ENCODE data around the gene JMJD8. TPM values are rescaled to one million over a fixed set of nuclear protein-coding genes. Genes with fewer than 3 reads are reported as not detected.

The JMJD8 gene
- total and polyA plus RNA-seq, 9 of the 15 experiments (the other 6 are each of a cell fraction or from before 2014, with no cell fraction given), result 1.2 to 50.6 (median 29.3) TPM

DNA sequence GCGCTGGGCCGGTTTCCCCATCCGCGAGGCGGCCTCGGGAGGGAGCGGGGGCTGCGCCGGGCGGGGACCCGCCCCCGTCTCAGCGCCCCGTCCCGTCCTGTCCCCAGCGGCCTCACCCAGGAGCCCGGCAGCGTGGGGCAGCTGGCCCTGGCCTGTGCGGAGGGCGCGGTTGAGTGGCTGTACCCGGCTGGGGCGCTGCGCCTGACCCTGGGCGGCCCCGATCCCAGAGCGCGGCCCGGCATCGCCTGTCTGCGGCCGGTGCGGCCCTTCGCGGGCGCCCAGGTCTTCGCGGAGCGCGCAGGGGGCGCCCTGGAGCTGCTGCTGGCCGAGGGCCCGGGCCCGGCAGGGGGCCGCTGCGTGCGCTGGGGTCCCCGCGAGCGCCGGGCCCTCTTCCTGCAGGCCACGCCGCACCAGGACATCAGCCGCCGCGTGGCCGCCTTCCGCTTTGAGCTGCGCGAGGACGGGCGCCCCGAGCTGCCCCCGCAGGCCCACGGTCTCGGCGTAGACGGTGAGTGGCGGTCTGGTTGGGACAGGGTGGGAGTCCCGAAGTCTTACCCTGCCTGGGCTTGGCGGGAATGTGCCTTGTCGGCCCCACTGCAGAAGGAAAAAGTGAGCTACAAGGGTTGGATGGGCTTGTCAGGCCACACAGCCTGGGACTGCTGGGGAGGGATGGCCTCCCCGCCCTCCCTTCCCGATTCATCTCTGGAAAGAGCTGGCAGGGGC, 31.5 kb upstream of the JMJD8 start (continued):
- TF ChIP-seq DPF2 (IDR thresholded peaks at IDR 0.05) (no peak), ZBED1 (IDR thresholded peaks at IDR 0.05) (no peak), SUPT5H (IDR thresholded peaks at IDR 0.05) (no peak), ZNF445 (CRISPR knock-in tag; IDR thresholded peaks at IDR 0.05; ENCODE audit: low read depth) (no peak), JUN (IDR thresholded peaks at IDR 0.05; ENCODE audit: borderline replicate concordance, low read depth, low read length) (no peak), JUN (CRISPR knock-in tag; IDR thresholded peaks at IDR 0.05; ENCODE audit: borderline replicate concordance) (no peak), PTRF (tag; IDR thresholded peaks at IDR 0.05) (no peak), ZEB2 (IDR thresholded peaks at IDR 0.05) (no peak), CHD1 (IDR thresholded peaks at IDR 0.05; ENCODE audit: low read length) (no peak), ZNF133 (CRISPR knock-in tag; IDR thresholded peaks at IDR 0.05) (no peak), TRIM28 (IDR thresholded peaks at IDR 0.05) (no peak), MTA3 (IDR thresholded peaks at IDR 0.05; ENCODE audit: borderline replicate concordance) (peak; percentile 42; the same call in 1 of the 2 replicates), SMARCB1 (IDR thresholded peaks at IDR 0.05; ENCODE audit: insufficient read length, low read depth) (no peak), RFX1 (IDR thresholded peaks at IDR 0.05) (no peak), POLR3A (IDR thresholded peaks at IDR 0.05; ENCODE audit: borderline replicate concordance, extremely low read depth, insufficient read depth, insufficient read length) (no peak), TGIF2 (CRISPR knock-in tag; IDR thresholded peaks at IDR 0.05) (no peak), RB1 (IDR thresholded peaks at IDR 0.05; ENCODE audit: low read depth) (no peak)
- TF ChIP-seq, protein P1, sequence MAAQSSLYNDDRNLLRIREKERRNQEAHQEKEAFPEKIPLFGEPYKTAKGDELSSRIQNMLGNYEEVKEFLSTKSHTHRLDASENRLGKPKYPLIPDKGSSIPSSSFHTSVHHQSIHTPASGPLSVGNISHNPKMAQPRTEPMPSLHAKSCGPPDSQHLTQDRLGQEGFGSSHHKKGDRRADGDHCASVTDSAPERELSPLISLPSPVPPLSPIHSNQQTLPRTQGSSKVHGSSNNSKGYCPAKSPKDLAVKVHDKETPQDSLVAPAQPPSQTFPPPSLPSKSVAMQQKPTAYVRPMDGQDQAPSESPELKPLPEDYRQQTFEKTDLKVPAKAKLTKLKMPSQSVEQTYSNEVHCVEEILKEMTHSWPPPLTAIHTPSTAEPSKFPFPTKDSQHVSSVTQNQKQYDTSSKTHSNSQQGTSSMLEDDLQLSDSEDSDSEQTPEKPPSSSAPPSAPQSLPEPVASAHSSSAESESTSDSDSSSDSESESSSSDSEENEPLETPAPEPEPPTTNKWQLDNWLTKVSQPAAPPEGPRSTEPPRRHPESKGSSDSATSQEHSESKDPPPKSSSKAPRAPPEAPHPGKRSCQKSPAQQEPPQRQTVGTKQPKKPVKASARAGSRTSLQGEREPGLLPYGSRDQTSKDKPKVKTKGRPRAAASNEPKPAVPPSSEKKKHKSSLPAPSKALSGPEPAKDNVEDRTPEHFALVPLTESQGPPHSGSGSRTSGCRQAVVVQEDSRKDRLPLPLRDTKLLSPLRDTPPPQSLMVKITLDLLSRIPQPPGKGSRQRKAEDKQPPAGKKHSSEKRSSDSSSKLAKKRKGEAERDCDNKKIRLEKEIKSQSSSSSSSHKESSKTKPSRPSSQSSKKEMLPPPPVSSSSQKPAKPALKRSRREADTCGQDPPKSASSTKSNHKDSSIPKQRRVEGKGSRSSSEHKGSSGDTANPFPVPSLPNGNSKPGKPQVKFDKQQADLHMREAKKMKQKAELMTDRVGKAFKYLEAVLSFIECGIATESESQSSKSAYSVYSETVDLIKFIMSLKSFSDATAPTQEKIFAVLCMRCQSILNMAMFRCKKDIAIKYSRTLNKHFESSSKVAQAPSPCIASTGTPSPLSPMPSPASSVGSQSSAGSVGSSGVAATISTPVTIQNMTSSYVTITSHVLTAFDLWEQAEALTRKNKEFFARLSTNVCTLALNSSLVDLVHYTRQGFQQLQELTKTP (IDR thresholded peaks at IDR 0.05; ENCODE audit: low read depth in 1 of 2, partially characterized antibody in 2 of 2), result no peak
- TF ChIP-seq, protein P2, sequence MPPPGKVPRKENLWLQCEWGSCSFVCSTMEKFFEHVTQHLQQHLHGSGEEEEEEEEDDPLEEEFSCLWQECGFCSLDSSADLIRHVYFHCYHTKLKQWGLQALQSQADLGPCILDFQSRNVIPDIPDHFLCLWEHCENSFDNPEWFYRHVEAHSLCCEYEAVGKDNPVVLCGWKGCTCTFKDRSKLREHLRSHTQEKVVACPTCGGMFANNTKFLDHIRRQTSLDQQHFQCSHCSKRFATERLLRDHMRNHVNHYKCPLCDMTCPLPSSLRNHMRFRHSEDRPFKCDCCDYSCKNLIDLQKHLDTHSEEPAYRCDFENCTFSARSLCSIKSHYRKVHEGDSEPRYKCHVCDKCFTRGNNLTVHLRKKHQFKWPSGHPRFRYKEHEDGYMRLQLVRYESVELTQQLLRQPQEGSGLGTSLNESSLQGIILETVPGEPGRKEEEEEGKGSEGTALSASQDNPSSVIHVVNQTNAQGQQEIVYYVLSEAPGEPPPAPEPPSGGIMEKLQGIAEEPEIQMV (tag; conservative IDR thresholded peaks at IDR 0.05; ENCODE audit: low read depth), result no peak
- TF ChIP-seq, protein P3, sequence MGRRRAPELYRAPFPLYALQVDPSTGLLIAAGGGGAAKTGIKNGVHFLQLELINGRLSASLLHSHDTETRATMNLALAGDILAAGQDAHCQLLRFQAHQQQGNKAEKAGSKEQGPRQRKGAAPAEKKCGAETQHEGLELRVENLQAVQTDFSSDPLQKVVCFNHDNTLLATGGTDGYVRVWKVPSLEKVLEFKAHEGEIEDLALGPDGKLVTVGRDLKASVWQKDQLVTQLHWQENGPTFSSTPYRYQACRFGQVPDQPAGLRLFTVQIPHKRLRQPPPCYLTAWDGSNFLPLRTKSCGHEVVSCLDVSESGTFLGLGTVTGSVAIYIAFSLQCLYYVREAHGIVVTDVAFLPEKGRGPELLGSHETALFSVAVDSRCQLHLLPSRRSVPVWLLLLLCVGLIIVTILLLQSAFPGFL (CRISPR knock-in tag; IDR thresholded peaks at IDR 0.05), result no peak
- TF ChIP-seq, protein P4, sequence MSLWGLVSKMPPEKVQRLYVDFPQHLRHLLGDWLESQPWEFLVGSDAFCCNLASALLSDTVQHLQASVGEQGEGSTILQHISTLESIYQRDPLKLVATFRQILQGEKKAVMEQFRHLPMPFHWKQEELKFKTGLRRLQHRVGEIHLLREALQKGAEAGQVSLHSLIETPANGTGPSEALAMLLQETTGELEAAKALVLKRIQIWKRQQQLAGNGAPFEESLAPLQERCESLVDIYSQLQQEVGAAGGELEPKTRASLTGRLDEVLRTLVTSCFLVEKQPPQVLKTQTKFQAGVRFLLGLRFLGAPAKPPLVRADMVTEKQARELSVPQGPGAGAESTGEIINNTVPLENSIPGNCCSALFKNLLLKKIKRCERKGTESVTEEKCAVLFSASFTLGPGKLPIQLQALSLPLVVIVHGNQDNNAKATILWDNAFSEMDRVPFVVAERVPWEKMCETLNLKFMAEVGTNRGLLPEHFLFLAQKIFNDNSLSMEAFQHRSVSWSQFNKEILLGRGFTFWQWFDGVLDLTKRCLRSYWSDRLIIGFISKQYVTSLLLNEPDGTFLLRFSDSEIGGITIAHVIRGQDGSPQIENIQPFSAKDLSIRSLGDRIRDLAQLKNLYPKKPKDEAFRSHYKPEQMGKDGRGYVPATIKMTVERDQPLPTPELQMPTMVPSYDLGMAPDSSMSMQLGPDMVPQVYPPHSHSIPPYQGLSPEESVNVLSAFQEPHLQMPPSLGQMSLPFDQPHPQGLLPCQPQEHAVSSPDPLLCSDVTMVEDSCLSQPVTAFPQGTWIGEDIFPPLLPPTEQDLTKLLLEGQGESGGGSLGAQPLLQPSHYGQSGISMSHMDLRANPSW (CRISPR knock-in tag; IDR thresholded peaks at IDR 0.05), result no peak

All from K562 (cell line).